Measurements from ENCODE around the gene TRIM71.

The TRIM71 gene

GRCh38 chr3:32837789-32838188 lies 20.0 kb downstream of the TRIM71 start:
- no peak for DNase-seq (ENCODE audit: extremely low read depth, low read depth)
- TF ChIP-seq CTCF (IDR thresholded peaks at IDR 0.05; ENCODE audit: low read depth, low read length, missing control alignments): no peak
- no peak overlapping the region for H3K4me3 ChIP-seq (replicated peaks; ENCODE audit: low read depth, low read length)

- no peak for TF ChIP-seq CTCF (IDR thresholded peaks at IDR 0.05; ENCODE audit: low read depth, low read length, missing control alignments)
- DNase-seq (ENCODE audit: extremely low read depth, low read depth): no peak
- H3K4me3 ChIP-seq (replicated peaks; ENCODE audit: low read depth, low read length): no peak overlapping the region
Observed at GRCh38 chr3:32839714-32840085, 21.9 kb downstream of the TRIM71 start.

GRCh38 chr3:32840086-32840841 lies 22.5 kb downstream of the TRIM71 start:
- no peak for TF ChIP-seq CTCF (IDR thresholded peaks at IDR 0.05; ENCODE audit: low read depth, low read length, missing control alignments)
- no peak overlapping the region for H3K4me3 ChIP-seq (replicated peaks; ENCODE audit: low read depth, low read length)
- DNase-seq (ENCODE audit: extremely low read depth, low read depth): no peak

- no peak overlapping the region for H3K4me3 ChIP-seq (replicated peaks; ENCODE audit: low read depth, low read length)
- TF ChIP-seq CTCF (IDR thresholded peaks at IDR 0.05; ENCODE audit: low read depth, low read length, missing control alignments): no peak
- no peak for DNase-seq (ENCODE audit: extremely low read depth, low read depth)
Observed at GRCh38 chr3:32841341-32841740, 23.5 kb downstream of the TRIM71 start.

- DNase-seq (ENCODE audit: extremely low read depth, low read depth): no peak
- no peak overlapping the region for H3K4me3 ChIP-seq (replicated peaks; ENCODE audit: low read depth, low read length)
- TF ChIP-seq CTCF (IDR thresholded peaks at IDR 0.05; ENCODE audit: low read depth, low read length, missing control alignments): no peak
Observed at GRCh38 chr3:32841867-32842470, 24.2 kb downstream of the TRIM71 start.

- DNase-seq (ENCODE audit: extremely low read depth, low read depth): no peak
- no peak overlapping the region for H3K4me3 ChIP-seq (replicated peaks; ENCODE audit: low read depth, low read length)
- no peak for TF ChIP-seq CTCF (IDR thresholded peaks at IDR 0.05; ENCODE audit: low read depth, low read length, missing control alignments)
Observed at GRCh38 chr3:32842531-32842931, 24.7 kb downstream of the TRIM71 start.
